ENCODE data around the gene CNNM4.

DNA sequence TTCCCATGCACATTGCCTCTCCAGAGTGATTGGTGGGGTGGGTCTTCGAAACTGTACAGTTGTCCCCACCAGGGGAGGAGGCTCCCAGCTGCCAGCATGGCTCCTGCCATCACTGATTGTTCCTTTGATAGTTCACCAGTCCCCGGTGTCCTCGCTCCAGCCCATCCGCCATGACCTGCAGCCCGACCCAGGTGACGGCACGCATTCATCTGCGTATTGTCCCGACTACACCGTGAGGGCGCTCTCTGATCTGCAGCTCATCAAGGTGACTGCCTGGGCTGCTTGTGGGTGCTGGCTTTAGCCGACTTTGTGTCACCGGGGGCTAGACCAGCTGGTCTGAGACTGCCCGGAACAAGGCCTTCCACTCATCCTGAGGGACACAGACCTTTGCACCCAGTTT is 67.7 kb downstream of the CNNM4 start:
- TF ChIP-seq, protein P1, sequence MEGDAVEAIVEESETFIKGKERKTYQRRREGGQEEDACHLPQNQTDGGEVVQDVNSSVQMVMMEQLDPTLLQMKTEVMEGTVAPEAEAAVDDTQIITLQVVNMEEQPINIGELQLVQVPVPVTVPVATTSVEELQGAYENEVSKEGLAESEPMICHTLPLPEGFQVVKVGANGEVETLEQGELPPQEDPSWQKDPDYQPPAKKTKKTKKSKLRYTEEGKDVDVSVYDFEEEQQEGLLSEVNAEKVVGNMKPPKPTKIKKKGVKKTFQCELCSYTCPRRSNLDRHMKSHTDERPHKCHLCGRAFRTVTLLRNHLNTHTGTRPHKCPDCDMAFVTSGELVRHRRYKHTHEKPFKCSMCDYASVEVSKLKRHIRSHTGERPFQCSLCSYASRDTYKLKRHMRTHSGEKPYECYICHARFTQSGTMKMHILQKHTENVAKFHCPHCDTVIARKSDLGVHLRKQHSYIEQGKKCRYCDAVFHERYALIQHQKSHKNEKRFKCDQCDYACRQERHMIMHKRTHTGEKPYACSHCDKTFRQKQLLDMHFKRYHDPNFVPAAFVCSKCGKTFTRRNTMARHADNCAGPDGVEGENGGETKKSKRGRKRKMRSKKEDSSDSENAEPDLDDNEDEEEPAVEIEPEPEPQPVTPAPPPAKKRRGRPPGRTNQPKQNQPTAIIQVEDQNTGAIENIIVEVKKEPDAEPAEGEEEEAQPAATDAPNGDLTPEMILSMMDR (IDR thresholded peaks at IDR 0.05 in 8 of 11, conservative IDR thresholded peaks at IDR 0.05 in 3 of 11) = no peak
- no peak for TF ChIP-seq POLR2AphosphoS5 (IDR thresholded peaks at IDR 0.05)
